Measurements from ENCODE around the gene SNUPN.
"Not testable (repeated sequence)": the region's sequence is repeated elsewhere in the genome, so short reads cannot be mapped to it uniquely, and the experiment has no call there.

Gene SNUPN

DNA sequence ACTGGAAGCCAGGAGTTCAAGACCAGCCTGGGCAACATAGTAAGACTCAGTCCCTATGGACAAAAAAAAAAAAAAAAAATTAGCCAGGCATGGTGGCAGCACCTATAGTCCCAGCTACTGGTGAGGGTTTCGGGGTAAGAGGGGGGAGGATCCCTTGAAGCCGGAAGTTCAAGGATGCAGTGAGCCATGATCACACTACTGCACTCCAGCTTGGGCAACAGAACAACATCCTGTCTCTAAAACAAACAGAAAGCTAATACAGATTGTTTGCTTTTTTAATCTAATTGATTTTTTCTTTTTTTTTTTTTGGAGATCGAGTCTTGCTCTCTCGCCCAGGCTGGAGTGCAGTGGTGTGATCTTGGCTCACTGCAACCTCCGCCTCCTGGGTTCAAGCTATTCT lies 16.1 kb upstream of the SNUPN start:
- no peak for FAIRE-seq
- no peak for TF ChIP-seq POLR2A (IDR thresholded peaks at IDR 0.05; ENCODE audit: low read depth, low read length)
- TF ChIP-seq TAF1 (IDR thresholded peaks at IDR 0.05; ENCODE audit: borderline replicate concordance, low read depth, low read length), result no peak
- TF ChIP-seq POLR2AphosphoS5 (IDR thresholded peaks at IDR 0.05; ENCODE audit: low read depth, low read length), result no peak
- DNase-seq (ENCODE audit: insufficient read length), result no peak

DNA sequence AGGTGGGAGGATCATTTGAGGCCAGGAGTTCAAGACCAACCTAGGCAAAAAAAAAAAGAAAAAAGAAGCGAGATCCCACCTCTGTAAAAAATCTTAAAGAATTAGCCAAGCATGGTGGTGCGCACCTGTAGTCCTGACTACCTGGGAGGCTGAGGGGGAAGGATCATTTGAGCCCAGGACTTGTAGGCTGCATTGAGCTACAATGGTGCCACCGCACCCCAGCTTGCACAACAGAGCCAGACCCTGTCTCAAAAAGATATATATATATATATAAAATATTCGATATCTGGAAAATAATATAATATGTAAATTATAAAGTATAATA lies 15.6 kb upstream of the SNUPN start:
- no peak for FAIRE-seq

DNA sequence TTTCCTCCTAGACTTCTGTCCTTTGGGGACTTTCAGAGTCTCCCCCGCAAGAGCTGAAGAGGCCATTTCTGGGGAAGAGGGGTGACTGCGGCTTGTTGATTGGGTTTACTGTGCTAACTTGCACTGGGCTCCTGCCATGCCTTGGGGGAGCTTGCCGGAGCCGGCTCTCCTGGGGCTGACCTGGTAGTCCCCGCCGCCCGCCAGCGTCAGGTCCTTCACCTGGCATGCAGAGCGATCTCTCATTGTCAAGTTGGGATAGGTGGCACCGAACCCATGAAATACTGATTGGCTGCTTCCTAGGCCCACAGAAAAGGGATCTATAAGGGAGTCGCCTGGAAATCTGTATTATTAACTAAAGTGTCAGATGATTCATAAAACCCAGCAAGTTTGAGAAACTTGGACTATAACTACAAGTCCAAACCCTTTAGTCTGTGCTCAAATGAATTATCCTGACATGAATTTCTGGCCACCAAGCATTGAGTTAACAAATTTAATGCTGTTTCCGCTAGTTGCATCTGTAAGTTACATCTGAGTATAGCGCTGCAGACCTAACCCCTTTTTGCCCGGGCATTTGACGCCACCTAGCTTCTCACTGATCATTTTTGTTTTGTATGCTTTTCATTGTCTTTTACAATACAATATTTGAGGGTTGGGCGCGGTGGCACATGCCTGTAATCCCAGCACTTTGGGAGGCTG lies 15.1 kb upstream of the SNUPN start:
- no peak; the same call in 1 of the 2 replicates for TF ChIP-seq TAF1 (IDR thresholded peaks at IDR 0.05; ENCODE audit: borderline replicate concordance, low read depth, low read length)
- no peak for TF ChIP-seq POLR2AphosphoS5 (IDR thresholded peaks at IDR 0.05; ENCODE audit: low read depth, low read length)
- TF ChIP-seq POLR2A (IDR thresholded peaks at IDR 0.05; ENCODE audit: low read depth, low read length), result no peak
- no peak for DNase-seq (ENCODE audit: insufficient read length)
- FAIRE-seq, result peak; percentile 9

More for the DNA sequence above, 15.6 kb upstream of the SNUPN start:
- no peak for DNase-seq (ENCODE audit: insufficient read length)
- no peak for TF ChIP-seq TAF1 (IDR thresholded peaks at IDR 0.05; ENCODE audit: borderline replicate concordance, low read depth, low read length)
- TF ChIP-seq POLR2A (IDR thresholded peaks at IDR 0.05; ENCODE audit: low read depth, low read length), result no peak
- no peak for TF ChIP-seq POLR2AphosphoS5 (IDR thresholded peaks at IDR 0.05; ENCODE audit: low read depth, low read length)

DNA sequence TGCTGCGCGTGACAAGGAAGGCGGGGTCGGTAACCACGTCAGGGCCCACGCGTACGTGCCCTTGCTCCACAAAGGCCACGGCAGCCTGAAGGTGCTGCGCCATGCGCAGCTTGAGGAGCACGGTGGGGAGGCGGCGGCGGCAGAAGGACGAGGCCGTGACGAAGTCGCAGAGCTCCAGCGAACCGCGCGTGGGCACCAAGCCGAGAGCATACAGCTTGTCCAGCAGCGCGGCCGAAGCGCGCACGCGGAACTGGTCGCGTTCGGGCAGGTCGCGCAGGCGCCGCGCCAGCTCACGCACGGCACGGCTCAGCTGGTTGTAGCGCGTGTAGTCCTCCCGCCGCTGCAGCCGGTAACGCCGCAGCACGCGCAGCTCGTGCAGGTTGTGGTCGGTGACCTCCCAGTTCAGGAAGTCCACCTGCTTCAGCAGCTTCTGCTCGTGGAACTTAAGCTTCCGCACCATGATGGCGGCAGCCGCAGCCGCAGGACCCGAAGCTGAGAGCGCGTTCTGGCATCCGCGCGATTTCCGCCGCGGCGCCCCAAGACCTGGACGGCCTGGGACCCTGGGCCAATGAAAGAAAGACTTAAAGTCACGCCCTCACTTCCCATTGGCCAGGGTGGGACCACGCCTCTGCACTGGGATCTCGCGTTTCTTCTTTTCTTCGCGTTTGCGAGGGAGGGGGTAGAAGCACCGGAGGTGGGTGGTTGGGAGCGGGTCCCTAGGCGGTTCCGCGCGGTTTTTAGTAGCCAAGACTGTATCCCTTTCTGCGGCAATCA lies 14.4 kb upstream of the SNUPN start, which contains the start of gene IMP3:
Gene IMP3 (minus strand): TSS at position 516 of the 774 bp plus-strand sequence. CDS start 56 bp downstream, at position 460.
- DNase-seq (ENCODE audit: insufficient read length) (peak; percentile 97), FAIRE-seq (peak; percentile 90)
- TF ChIP-seq TAF1 (IDR thresholded peaks at IDR 0.05; ENCODE audit: borderline replicate concordance, low read depth, low read length), result peak; percentile 91
- peak; percentile 99 for TF ChIP-seq POLR2AphosphoS5 (IDR thresholded peaks at IDR 0.05; ENCODE audit: low read depth, low read length)
- peak; percentile 99 for TF ChIP-seq POLR2A (IDR thresholded peaks at IDR 0.05; ENCODE audit: low read depth, low read length)

DNA sequence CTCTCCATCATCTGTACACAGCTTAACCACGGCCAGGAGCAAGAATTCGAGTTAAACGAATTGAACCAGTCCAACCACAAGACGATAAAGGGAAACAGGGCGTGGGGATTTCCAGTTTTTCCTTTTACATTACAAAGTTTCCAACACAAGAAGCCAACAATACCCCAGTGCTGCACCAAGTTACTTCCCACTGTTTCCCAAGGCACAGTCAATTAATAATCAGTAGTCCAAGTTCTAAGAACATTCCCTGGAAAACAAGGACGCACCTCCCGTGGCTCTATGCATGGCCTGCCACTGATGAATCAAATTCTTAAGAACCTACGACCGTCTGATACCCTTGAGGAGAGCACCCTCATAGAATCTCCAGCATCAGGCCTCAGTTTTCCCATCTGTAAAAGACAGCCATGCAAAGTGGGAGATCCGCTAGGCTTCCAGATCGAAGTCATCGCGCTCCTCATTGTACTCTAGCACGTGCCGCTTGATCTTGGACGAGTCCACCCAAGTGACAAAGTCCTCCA lies 13.7 kb upstream of the SNUPN start:
- no peak for FAIRE-seq
- DNase-seq (ENCODE audit: insufficient read length), result no peak
- no peak for TF ChIP-seq TAF1 (IDR thresholded peaks at IDR 0.05; ENCODE audit: borderline replicate concordance, low read depth, low read length)

DNA sequence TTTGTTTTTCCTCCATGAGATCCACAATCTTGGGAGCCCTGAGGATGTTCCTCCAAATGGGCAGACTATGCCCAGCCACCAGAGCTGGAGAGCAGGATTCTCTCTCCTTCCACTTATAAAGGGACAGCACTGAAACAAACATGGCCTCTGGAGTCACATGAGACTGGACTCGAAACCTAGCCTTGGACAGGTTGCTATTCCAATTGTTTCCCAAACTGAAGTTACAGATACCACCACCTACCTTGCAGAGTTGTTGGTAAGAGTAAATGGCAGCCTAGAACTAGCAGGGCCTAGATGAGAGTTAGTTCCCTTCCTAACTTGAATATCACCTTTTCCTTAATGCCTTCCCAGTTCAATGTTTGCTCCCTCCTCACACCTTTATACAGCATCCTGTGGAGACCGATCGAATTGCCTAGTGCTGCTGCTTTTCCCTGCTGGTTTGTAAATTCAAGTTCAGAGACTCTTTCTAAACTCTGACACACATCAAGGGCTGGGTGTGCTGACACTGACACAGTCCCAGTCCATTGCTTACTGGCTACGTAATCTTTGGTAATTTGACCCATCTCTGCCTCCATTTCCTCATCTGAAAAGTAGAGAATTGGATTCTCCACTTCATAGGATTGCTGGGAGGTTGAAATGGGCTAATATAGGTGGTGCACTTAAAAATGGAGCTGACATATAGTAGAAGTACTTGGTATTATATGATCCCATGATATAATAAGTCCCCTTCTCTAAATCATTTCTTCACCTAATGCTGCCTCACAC lies 11.9 kb upstream of the SNUPN start:
- FAIRE-seq (no peak), DNase-seq (ENCODE audit: insufficient read length) (no peak)
- 0 out of 2 replicates have a peak, but pooled peaks have one; percentile 18 for TF ChIP-seq POLR2AphosphoS5 (IDR thresholded peaks at IDR 0.05; ENCODE audit: low read depth, low read length)
- no peak; the same call in 1 of the 2 replicates for TF ChIP-seq POLR2A (IDR thresholded peaks at IDR 0.05; ENCODE audit: low read depth, low read length)
- TF ChIP-seq TAF1 (IDR thresholded peaks at IDR 0.05; ENCODE audit: borderline replicate concordance, low read depth, low read length), result no peak

DNA sequence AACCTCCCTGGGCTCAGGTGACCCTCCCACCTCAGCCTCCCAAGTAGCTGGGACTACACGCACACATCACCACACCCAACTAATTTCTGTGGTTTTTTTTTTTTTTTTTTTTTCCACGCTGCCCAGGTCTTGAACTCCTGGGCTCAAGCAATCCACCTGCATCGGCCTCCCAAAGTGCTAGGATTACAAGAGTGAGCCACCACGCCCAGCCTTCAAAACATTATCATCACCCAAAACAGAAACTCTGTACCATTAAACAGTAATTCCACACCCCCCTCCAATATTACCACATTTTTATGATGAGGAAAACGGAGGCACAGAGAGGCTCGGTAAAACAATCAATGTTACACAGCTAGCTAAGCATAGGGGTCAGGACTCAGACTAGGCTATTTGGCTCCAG lies 10.5 kb upstream of the SNUPN start:
- TF ChIP-seq POLR2AphosphoS5 (IDR thresholded peaks at IDR 0.05; ENCODE audit: low read depth, low read length), result no peak
- TF ChIP-seq POLR2A (IDR thresholded peaks at IDR 0.05; ENCODE audit: low read depth, low read length), result no peak
- TF ChIP-seq TAF1 (IDR thresholded peaks at IDR 0.05; ENCODE audit: borderline replicate concordance, low read depth, low read length), result no peak
- DNase-seq (ENCODE audit: insufficient read length) (no peak), FAIRE-seq (no peak)

DNA sequence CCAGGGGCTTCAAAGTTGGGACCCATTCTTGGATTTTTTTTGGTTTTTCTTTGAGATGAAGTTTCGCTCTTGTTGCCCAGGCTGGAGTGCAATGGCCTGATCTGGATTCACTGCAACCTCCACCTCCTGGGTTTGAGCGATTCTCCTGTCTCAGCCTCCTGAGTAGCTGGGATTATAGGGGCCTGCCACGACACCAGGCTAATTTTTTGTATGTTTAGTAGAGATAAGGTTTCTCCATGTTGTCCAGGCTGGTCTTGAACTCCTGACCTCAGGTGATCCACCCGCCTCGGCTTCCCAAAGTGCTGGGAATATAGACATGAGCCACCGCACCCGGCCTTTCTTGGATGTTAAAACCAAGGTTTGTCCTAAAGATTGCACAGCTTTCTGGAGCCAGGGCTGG lies 8.4 kb upstream of the SNUPN start:
- DNase-seq (ENCODE audit: insufficient read length); FAIRE-seq: not testable (repeated sequence)

DNA sequence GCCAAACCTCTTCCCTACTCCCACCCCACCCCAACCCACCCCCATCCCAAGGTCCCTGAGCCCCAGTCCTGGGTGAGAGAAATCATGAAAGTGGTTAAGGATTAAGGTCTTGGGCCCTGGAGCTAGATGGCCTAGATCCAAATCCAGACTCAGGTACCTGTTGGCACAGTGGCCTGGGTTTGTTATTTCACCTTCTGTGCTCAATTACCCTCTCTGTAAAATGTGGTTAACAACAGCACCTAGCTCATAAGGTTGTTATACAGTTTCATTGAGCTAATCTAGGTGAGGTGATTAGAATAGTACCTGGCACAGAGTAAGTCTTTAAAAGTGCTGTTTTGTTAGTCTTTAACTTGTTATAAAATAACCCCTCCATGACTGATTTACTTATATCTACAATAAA lies 6.4 kb upstream of the SNUPN start:
- no peak for TF ChIP-seq TAF1 (IDR thresholded peaks at IDR 0.05; ENCODE audit: borderline replicate concordance, low read depth, low read length)
- DNase-seq (ENCODE audit: insufficient read length) (no peak), FAIRE-seq (no peak)

DNA sequence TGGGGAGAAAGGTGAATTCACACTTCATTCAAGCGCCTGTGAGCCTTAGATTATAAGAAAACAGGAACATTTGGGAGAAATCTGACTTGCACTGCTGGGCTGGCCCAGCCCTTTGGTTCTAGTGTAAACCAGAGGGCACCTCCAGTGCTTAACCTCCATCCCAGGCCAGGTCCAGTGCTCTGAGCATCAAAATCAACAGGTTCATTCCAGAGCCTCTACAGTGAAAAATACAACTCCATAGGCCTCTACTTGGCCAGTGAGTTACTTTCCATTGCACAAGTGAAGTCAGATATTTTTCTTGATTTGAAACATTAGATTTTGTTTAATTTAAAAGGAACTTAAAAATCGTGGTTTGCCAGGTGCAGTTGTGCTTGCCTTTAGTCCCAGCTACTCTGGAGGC lies 3.0 kb downstream of the SNUPN start:
- no peak for TF ChIP-seq TAF1 (IDR thresholded peaks at IDR 0.05; ENCODE audit: borderline replicate concordance, low read depth, low read length)

DNA sequence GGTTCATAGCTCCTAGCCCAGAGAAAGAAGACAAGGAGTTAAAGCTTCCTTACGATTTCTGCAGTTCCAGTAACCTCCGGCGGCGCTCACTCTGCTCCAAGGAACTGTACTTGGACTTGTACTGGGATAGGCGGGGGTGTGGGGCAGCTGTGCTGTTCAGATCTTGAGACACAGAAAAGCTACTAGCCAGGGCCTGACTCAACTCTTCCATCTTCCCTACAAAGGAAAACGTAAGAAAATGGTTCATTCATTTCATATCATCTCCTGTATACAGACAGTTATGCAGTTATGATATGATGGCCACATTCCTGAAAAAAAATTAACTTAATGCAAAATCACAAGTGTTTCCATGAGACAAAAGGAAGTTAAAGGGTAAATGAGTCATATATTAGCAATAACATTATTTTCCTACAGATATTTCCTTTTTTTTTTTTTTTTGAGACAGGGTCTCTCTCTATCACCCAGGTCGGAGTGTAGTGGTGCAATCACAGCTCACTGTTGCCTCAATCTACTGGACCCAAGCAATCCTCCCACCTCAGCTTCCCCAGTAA lies 4.6 kb downstream of the SNUPN start:
- FAIRE-seq (no peak), DNase-seq (ENCODE audit: insufficient read length) (no peak)
- no peak for TF ChIP-seq TAF1 (IDR thresholded peaks at IDR 0.05; ENCODE audit: borderline replicate concordance, low read depth, low read length)

More for the DNA sequence above, 3.0 kb downstream of the SNUPN start:
- no peak for FAIRE-seq
- no peak for DNase-seq (ENCODE audit: insufficient read length)
